Neural cell (in vitro differentiated cells): ENCODE data around the gene CAPS. TPM values are rescaled to one million over a fixed set of nuclear protein-coding genes. Genes with fewer than 3 reads are reported as not detected.

Experiments
- H2AFZ ChIP-seq: fragments of 200-600, 300-800 bp; sonication (generic), shearing (Covaris generic); 2 replicates; pipeline ENCODE4 v1.6.0; 2014; ENCODE audit warnings: low read depth, mild to moderate bottlenecking, antibody characterized with exemption, low read length, moderate library complexity
- H3F3A ChIP-seq: fragments of 200-600 bp; shearing (Covaris generic); 2 replicates; pipeline ENCODE4 v1.6.1; 2016; ENCODE audit warnings: mild to moderate bottlenecking, moderate library complexity, mixed read lengths, antibody characterized with exemption, low read length; ENCODE audit not compliant: insufficient read depth, poor library complexity, severe bottlenecking
- H3K27ac ChIP-seq: fragments of 200-600, 300-800 bp; sonication (generic), shearing (Covaris generic); 2 replicates; pipeline ENCODE4 v1.5.1; 2014; ENCODE audit warnings: mild to moderate bottlenecking, low read length, moderate library complexity
- H3K27me3 ChIP-seq: fragments of 300-800, 200-600 bp; sonication (generic), shearing (Covaris generic); 2 replicates; pipeline ENCODE4 v1.6.0; 2014; ENCODE audit warnings: mild to moderate bottlenecking, low read depth, low read length, moderate library complexity; ENCODE audit not compliant: insufficient read depth
- H3K36me3 ChIP-seq: fragments of 300-800, 200-600 bp; sonication (generic), shearing (Covaris generic); 2 replicates; pipeline ENCODE4 v1.5.1; 2014; ENCODE audit warnings: mild to moderate bottlenecking, antibody characterized with exemption, low read length, moderate library complexity; ENCODE audit not compliant: insufficient read depth
- H3K4me2 ChIP-seq: fragments of 300-800, 200-600 bp; sonication (generic), shearing (Covaris generic); 2 replicates; pipeline ENCODE4 v1.6.0; 2014; ENCODE audit warnings: mild to moderate bottlenecking, low read length
- H3K4me3 ChIP-seq: fragments of 300-800, 200-600 bp; sonication (generic), shearing (Covaris generic); 2 replicates; pipeline ENCODE4 v1.5.1; 2014; ENCODE audit warnings: mild to moderate bottlenecking, low read length, moderate library complexity
- H3K79me2 ChIP-seq: fragments of 200-600 bp; shearing (Covaris generic); replicated peaks from 2 replicates; pipeline ENCODE4 v1.6.0; 2014; ENCODE audit warnings: mild to moderate bottlenecking, low read length, moderate library complexity; ENCODE audit not compliant: insufficient read depth
- H3K9ac ChIP-seq: fragments of 300-800, 200-600 bp; sonication (generic), shearing (Covaris generic); 2 replicates; pipeline ENCODE4 v1.6.1; 2016; ENCODE audit warnings: mild to moderate bottlenecking, low read length, mixed read lengths
- H3K9me2 ChIP-seq: fragments of 200-600 bp; shearing (Covaris generic); 2 replicates; pipeline ENCODE4 v1.6.1; 2016; ENCODE audit warnings: mild to moderate bottlenecking, low read length, mixed read lengths; ENCODE audit not compliant: insufficient read depth
- H3K9me3 ChIP-seq: fragments of 200-600, 300-800 bp; sonication (generic), shearing (Covaris generic); 2 replicates; pipeline ENCODE4 v1.6.1; 2016; ENCODE audit warnings: mild to moderate bottlenecking, mixed run types, low read length, moderate library complexity, mixed read lengths
- H4K20me1 ChIP-seq: fragments of 200-600 bp; shearing (Covaris generic); 2 replicates; pipeline ENCODE4 v1.6.1; 2016; ENCODE audit warnings: mild to moderate bottlenecking, mixed run types; ENCODE audit not compliant: insufficient read depth
- EP300 ChIP-seq: fragments of 450-650 bp; conservative IDR thresholded peaks from 2 replicates; pipeline ENCODE4 v1.6.1; 2014; ENCODE audit warnings: antibody characterized with exemption, mild to moderate bottlenecking, moderate library complexity; ENCODE audit not compliant: poor library complexity, severe bottlenecking
- EZH2 ChIP-seq: fragments of 200-600, 300-800 bp; shearing (Covaris generic), sonication (generic); IDR thresholded peaks from 2 replicates; pipeline ENCODE4 v1.6.1; 2014; ENCODE audit warnings: antibody characterized with exemption, low read length, borderline replicate concordance, mild to moderate bottlenecking; ENCODE audit not compliant: insufficient read depth, poor library complexity, severe bottlenecking
- MXI1 ChIP-seq: fragments of 450-650 bp; conservative IDR thresholded peaks from 2 replicates; pipeline ENCODE4 v1.6.1; 2014; ENCODE audit warnings: antibody characterized with exemption, mild to moderate bottlenecking; ENCODE audit not compliant: poor library complexity, severe bottlenecking
- POLR2AphosphoS5 ChIP-seq: IDR thresholded peaks from 2 replicates; pipeline ENCODE4 v1.6.1; 2012
- RAD21 ChIP-seq: fragments of 450-650 bp; conservative IDR thresholded peaks from 2 replicates; pipeline ENCODE4 v1.6.1; 2014; ENCODE audit warnings: antibody characterized with exemption, mild to moderate bottlenecking, moderate library complexity
- SMC3 ChIP-seq: fragments of 450-650 bp; conservative IDR thresholded peaks from 2 replicates; pipeline ENCODE4 v1.6.1; 2014; ENCODE audit warnings: antibody characterized with exemption, mild to moderate bottlenecking, moderate library complexity; ENCODE audit not compliant: poor library complexity
- TAF1 ChIP-seq: IDR thresholded peaks from 2 replicates; pipeline ENCODE4 v1.6.1; 2012; ENCODE audit warnings: low read depth
- polyA plus RNA-seq: library from polyadenylated mRNA; depleted of rRNA; stranded (reverse); fragments of >200 nt; gene quantifications from 2 replicates; pipeline ENCODE4 v1.2.3, GENCODE V29; 2014
- TF ChIP-seq, protein P1 (sequence below): fragments of 450-650 bp; IDR thresholded peaks from 2 replicates; pipeline ENCODE4 v1.5.1; 2014; ENCODE audit warnings: antibody characterized with exemption, mild to moderate bottlenecking, moderate library complexity; ENCODE audit not compliant: poor library complexity, severe bottlenecking
- TF ChIP-seq, protein P2 (sequence below): IDR thresholded peaks from 2 replicates; pipeline ENCODE4 v1.6.1; 2012; ENCODE audit warnings: borderline replicate concordance

Gene CAPS
- polyA plus RNA-seq, 1 donor from 2014 or later = 10.5 TPM

DNA sequence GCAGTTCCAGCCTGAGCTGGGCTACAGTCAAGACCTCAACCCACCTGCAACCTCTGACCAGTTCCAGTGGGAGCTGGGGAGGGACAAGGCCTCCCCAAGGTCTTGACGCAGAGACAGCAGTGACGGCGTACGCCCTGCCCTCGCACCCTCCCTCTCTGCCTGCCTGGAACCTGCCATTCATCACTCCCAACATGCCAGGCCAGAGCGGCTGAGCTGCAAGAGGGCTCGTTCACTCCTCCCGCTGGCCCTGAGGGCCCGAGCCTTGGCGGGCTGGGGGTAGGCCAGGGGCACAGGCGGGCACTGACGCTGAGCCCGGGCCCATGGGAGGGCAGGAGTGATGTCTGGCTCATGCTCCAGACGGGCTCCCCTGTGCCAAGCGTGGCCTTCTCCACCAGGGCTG lies 18.6 kb upstream of the CAPS start:
- Histone ChIP-seq H3K36me3 (no peaks in the 10 kb centered on the region), H2AFZ (no peak overlapping the region), H3K79me2 (peaks cover 7% of the 10 kb centered on the region), H3K27me3 (no peaks in the 10 kb centered on the region), H4K20me1 (no peaks in the 10 kb centered on the region), H3K9me2 (no peaks in the 10 kb centered on the region), H3K9ac (no peak overlapping the region), H3K4me3 (no peak overlapping the region), H3K27ac (no peak overlapping the region), H3K4me2 (no peak overlapping the region), H3F3A (no peaks in the 10 kb centered on the region), H3K9me3 (no peaks in the 10 kb centered on the region)
- no peak for TF ChIP-seq POLR2AphosphoS5
- no peak for TF ChIP-seq EZH2
- no peak for TF ChIP-seq RAD21
- TF ChIP-seq TAF1 = no peak
- TF ChIP-seq SMC3 = no peak
- no peak for TF ChIP-seq EP300

DNA sequence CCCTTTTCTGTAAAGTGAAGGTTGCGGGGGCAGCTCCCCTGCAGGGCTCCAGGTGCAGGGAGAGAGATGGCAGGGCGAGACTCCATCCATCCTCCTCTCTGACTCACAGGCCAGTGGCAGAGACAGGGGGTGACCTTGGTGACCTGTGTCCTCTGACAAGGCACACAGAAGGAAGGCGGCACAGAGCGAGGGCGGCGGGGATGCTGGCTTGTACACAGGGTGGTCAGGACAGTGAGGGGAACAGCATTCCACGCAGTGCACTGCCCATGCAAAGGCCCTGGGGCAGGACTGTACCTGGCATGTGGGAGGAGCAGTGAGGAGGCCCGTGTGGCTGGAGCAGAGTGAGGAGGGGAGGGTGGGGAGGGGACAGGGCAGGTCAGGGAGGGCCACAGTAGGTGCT lies 18.2 kb upstream of the CAPS start:
- Histone ChIP-seq H3K36me3 (no peaks in the 10 kb centered on the region), H3K9me2 (no peaks in the 10 kb centered on the region), H3K79me2 (peaks cover 7% of the 10 kb centered on the region), H4K20me1 (no peaks in the 10 kb centered on the region), H3K4me3 (no peak overlapping the region), H3K27me3 (no peaks in the 10 kb centered on the region), H3K27ac (no peak overlapping the region), H3F3A (no peaks in the 10 kb centered on the region), H3K9ac (no peak overlapping the region), H3K4me2 (no peak overlapping the region), H2AFZ (no peak overlapping the region), H3K9me3 (no peaks in the 10 kb centered on the region)
- TF ChIP-seq POLR2AphosphoS5 (no peak), TAF1 (no peak), EP300 (no peak), RAD21 (no peak), SMC3 (no peak), MXI1 (no peak), EZH2 (no peak)
- TF ChIP-seq, protein P1, sequence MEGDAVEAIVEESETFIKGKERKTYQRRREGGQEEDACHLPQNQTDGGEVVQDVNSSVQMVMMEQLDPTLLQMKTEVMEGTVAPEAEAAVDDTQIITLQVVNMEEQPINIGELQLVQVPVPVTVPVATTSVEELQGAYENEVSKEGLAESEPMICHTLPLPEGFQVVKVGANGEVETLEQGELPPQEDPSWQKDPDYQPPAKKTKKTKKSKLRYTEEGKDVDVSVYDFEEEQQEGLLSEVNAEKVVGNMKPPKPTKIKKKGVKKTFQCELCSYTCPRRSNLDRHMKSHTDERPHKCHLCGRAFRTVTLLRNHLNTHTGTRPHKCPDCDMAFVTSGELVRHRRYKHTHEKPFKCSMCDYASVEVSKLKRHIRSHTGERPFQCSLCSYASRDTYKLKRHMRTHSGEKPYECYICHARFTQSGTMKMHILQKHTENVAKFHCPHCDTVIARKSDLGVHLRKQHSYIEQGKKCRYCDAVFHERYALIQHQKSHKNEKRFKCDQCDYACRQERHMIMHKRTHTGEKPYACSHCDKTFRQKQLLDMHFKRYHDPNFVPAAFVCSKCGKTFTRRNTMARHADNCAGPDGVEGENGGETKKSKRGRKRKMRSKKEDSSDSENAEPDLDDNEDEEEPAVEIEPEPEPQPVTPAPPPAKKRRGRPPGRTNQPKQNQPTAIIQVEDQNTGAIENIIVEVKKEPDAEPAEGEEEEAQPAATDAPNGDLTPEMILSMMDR = no peak
- TF ChIP-seq, protein P2, sequence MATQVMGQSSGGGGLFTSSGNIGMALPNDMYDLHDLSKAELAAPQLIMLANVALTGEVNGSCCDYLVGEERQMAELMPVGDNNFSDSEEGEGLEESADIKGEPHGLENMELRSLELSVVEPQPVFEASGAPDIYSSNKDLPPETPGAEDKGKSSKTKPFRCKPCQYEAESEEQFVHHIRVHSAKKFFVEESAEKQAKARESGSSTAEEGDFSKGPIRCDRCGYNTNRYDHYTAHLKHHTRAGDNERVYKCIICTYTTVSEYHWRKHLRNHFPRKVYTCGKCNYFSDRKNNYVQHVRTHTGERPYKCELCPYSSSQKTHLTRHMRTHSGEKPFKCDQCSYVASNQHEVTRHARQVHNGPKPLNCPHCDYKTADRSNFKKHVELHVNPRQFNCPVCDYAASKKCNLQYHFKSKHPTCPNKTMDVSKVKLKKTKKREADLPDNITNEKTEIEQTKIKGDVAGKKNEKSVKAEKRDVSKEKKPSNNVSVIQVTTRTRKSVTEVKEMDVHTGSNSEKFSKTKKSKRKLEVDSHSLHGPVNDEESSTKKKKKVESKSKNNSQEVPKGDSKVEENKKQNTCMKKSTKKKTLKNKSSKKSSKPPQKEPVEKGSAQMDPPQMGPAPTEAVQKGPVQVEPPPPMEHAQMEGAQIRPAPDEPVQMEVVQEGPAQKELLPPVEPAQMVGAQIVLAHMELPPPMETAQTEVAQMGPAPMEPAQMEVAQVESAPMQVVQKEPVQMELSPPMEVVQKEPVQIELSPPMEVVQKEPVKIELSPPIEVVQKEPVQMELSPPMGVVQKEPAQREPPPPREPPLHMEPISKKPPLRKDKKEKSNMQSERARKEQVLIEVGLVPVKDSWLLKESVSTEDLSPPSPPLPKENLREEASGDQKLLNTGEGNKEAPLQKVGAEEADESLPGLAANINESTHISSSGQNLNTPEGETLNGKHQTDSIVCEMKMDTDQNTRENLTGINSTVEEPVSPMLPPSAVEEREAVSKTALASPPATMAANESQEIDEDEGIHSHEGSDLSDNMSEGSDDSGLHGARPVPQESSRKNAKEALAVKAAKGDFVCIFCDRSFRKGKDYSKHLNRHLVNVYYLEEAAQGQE = no peak
